GM12891 (cell line): ENCODE data around the gene BICD2.

Experiments
- PAX5 ChIP-seq: IDR thresholded peaks from 2 replicates; pipeline ENCODE4 v1.6.1; 2011; ENCODE audit warnings: low read length, moderate library complexity, mild to moderate bottlenecking; ENCODE audit not compliant: insufficient read depth, severe bottlenecking
- POLR2A ChIP-seq: IDR thresholded peaks from 2 replicates; pipeline ENCODE4 v1.6.1; 2011; ENCODE audit warnings: low read depth, low read length, control low read depth
- POLR2AphosphoS5 ChIP-seq: IDR thresholded peaks from 2 replicates; pipeline ENCODE4 v1.6.1; 2011; ENCODE audit warnings: low read depth, low read length, control low read depth
- SPI1 ChIP-seq: IDR thresholded peaks from 2 replicates; pipeline ENCODE4 v1.6.1; 2011; ENCODE audit warnings: low read depth, low read length, control low read depth
- TAF1 ChIP-seq: IDR thresholded peaks from 2 replicates; pipeline ENCODE4 v1.6.1; 2011; ENCODE audit warnings: low read depth, low read length, control low read depth

- TF ChIP-seq POLR2A (no peak), POLR2AphosphoS5 (no peak), SPI1 (no peak), TAF1 (no peak), PAX5 (no peak)
Observed at GRCh38 chr9:92719028-92719647, 45.5 kb downstream of the BICD2 start.
